DLD1 (cell line): Measurements from ENCODE around the gene TCEA2.

Experiments used
- in situ Hi-C: cut with HindIII; loops from 2 replicates; pipeline ENCODE4 v1.10.0; 2017; ENCODE audit warnings: low sequenced_read_pairs

Gene TCEA2

DNA sequence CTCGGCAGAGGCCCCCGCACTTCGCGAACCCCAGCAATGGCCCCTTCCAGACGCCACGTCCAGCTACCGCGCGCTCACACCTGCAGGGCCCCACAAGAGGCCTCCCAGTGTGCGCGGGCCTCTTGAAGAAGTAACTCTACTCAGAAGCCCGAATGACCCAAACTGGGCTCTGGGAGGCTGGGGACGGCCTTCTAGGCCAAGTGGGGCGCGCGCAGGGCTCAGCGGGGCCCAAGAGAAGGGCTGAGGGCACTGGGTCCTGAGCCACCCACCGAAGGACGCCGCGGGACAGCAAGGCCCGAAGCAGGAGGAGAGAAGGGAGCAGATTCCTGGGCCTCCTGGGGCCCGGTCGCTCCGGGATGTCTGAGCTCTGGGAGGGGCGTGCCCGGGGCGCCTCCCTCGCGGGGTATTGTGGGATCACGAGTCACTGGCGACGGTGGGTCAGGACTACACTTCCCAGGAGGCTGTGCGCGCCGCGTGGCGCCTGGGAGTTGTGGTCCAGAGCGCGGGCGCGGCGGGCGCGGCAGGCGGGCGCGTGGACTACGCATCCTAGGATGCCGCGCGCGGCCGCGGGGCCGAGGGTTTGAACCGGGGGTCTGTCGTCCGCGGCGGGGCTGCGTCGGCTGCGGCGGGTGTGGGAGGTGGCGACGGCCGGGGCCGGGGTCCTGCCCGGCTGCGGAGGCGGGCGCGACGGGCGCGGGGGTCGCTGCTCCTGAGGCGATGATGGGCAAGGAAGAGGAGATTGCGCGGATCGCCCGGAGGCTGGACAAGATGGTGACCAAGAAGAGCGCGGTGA is at the start of gene TCEA2:
TCEA2 (plus strand) TSS at position 603 of the 793 bp plus-strand sequence; CDS start at position 718, 115 bp downstream.
- in situ Hi-C loops = no loop called here

DNA sequence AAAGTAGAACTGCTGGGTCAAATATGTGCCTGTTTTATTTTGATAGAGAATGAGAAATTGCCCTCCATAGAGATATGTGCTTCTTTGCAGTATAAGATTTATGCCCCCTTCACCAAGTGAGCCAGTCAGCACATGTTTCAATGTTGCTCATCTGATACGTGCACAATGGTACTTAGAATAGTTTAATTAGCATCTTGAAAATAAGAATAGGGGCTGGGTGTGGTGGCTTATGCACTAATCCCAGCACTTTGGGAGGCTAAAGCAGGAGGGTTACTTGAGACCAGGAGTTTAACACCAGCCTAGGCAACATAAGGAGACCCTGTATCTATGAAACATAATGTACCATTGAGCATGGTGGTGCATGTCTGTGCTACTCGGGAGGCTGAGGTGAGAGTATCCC is 47.4 kb upstream of the TCEA2 start:
- in situ Hi-C loops = no loop called here

DNA sequence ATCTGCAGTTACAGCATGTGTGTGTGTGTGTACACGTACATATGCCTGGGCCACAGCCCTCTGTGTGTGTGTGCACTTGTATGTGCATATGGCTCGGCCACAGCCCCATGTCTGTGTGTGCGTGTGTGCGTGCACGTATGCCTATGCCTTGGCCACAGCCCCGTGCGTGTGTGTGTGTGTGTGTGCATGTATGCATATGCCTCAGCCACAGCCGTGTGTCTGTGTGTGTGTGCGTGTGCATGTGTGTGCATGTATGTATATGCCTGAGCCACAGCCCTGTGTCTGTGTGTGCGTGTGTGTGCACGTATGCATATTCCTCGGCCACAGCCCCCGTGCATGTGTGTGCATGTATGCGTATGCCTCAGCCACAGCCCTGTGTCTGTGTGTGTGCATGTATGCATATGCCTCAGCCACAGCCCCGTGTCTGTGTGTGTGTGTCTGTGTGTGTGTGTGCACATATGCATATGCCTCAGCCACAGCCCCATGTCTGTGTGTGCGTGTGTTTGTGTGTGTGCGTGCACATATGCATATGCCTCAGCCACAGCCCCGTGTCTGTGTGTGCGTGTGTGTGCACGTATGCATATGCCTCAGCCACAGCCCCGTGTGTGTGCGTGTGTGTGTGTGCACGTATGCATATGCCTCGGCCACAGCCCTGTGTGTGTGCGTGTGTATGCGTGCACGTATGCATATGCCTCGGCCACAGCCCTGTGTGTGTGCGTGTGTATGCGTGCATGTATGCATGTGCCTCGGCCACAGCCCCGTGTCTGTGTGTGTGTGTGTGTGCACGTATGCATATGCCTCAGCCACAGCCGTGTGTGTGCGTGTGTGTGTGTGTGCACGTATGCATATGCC is 41.6 kb upstream of the TCEA2 start:
- in situ Hi-C loops = no loop called here

DNA sequence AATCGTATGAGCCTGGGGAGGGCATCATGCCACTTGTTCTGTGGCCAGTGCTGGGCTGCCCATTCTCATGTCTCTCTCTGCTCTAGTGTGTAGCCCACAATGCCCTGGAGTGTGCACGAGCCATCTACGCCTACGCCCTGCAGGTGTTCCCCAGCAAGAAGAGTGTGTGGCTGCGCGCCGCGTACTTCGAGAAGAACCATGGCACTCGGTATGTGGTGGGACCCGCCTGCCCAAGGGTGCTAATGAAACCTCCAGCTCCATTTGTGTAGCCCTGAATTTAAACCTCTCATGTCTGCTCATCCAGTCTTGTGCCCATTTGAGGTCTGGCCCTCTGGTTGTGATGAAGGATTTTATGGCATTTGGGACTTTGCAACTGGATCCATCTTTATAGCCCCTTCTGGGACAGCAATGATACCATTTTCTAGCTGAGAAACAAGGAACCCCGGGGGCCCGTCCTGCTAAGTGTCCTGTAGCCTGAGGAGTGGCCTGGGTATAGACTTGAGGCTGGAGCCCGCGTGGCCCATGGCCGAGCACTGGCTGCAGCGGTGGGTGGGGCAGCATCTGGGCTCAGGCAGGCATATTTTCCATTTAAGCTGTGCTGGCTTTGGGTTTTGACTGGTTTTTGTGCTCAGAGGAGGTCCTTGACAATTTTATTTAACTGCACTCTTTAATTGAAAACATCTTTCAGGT is 40.2 kb upstream of the TCEA2 start:
- in situ Hi-C loops = no loop called here

DNA sequence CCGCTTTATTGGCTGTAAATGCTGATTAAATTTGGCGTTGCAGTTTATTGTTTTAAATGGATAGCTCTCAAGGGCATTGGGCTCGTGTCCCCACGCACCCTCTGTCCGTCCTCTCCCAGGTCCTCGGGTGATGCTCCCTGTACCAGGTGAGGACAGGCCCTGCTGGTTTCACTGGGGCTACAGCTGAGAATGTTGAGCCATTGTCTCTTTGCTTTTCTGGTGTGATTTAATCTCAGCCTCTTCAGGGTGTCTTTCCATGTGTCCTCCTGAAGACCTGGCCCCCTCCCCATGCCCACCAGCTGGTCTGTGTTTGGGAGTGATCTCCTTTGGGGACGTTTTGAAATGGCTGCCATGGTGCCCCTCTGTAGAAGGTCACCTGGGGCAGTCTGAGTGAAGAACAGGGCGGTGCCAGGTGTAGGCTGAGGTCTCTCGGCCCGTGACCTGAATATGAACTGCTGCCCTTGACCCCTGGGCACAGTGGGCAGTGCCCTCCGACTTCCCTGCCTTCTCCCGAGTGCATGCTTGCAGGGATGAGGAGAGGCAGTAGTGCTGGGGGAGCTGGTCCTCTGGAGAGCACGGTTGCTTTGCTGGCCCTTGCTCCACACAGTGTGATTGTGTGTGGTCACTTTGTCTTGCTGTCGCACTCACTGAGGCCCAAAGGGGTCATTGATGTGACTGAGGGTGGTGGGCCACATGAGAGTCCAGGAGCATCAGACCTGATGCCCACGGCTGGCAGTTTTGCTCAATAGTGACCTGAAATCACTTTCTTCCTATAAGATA is 39.4 kb upstream of the TCEA2 start:
- in situ Hi-C loops = no loop called here

DNA sequence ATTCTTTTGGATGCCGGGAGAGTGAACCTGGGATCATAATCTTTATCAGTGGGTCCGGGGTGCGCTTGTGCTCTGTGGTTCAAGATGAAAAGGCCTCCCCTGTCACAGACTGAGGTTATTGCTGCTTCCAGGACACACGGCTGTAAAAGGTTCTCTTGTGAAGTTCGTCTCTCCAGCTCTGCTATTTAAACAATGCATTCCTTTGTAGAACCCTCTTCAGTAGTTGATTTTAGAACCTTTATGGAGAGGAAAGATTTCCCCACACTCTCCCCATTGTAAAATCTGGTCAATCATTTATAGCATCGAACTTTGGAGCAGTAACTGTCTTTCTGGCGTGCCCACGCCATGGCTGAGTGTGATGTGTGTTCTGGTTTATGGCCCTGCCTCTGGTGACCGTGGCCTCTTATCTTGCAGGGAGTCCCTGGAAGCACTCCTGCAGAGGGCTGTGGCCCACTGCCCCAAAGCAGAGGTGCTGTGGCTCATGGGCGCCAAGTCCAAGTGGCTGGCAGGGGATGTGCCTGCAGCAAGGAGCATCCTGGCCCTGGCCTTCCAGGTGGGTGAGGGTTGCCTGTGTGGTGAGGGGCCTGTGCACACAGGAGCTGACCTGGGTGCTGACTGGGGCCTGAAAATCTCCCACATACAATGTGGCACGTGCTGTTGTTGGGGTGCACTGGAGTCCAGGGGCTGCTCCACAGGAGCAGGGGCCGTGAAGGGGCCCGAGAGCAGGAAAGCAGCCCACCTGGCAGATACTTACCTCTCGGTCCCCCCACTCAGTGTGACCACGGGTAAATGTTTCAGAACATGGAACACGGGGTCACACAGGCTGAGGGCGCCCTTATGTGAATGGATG is 38.6 kb upstream of the TCEA2 start:
- in situ Hi-C loops = no loop called here

DNA sequence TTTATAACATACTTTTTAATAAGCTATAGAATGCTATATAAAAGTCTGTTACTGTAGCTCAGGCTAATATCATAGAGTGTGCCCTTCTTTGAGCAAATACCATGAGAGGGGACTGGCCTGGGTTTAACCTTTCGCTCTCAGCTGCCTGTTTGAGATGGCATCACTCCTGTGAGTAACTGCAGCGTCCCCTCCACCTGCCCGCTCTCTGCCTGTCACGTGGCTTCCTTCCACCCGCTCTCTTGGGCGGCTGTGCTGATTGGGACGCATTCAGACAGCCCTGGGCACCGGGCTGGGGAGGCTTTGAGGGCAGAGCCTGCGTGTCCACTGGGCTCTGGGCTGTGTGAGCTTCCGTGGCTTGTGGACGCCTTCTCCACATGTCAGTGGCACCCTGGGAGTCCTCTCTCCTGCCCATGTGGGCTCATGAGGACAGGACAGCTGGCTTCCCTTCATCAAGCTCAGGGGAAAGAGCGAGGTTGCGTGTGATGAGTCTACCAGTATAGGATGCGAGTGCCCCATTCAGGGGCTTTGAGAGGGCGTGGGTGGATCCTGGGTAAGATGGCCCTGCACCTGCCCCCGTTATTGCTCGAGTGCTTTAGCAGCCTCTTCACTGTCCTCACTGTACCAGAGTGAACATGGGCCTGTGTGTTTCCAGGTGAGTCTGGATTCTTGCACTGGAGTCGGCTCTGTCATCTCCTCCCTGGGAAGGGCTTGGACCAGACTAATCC is 37.7 kb upstream of the TCEA2 start:
- in situ Hi-C loops = no loop called here

DNA sequence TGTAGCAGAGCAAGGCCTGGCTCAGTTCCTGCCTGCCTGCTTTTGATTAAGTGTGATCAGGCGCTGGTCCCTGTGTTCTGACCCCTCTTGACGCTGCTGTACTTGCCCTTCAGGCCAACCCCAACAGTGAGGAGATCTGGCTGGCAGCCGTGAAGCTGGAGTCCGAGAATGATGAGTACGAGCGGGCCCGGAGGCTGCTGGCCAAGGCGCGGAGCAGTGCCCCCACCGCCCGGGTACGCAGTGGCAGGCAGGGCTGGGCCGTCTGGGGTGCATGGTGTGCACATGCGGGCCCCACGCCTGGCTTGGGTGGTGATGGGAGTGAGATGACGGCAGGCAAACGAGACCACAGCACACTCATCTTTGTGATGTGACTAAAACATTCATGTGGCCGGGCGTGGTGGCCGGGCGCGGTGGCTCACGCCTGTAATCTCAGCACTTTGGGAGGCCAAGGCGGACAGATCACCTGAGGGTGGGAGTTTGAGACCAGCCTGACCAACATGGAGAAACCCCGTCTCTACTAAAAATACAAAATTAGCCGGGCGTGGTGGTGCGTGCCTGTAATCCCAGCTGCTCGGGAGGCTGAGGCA is 37.1 kb upstream of the TCEA2 start:
- in situ Hi-C loops = no loop called here

DNA sequence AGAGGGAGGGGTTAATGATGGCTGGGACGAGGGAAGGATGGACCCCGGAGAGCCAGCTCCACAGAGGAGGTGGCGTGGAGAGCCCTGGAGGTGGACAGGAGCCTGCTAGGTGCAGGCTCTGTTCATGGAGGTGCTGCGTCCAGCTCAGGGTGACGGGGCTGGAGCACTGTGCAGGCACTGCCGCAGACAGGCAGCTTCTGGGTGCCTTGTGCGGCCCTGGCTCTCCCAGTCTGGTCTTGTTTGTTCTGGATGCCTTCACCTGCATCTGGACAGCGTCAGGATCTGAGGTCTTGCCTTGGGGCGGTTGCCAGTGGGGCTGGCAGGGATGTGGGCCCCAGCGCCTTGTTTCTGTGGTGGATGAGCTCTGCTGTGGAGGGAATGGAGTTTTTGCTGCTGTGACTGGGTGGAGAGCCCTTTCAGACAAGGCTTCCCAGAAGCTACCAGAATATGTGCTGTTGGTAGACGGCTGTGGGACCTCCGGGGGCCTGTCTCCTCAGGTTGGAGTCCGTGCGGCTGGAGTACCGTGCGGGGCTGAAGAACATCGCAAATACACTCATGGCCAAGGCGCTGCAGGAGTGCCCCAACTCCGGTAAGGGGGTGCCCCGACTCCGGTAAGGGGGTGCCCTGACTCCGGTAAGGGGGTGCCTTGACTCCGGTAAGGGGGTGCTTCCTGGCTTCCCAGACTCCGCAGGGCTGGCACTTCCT is 34.9 kb upstream of the TCEA2 start:
- in situ Hi-C loops = no loop called here

DNA sequence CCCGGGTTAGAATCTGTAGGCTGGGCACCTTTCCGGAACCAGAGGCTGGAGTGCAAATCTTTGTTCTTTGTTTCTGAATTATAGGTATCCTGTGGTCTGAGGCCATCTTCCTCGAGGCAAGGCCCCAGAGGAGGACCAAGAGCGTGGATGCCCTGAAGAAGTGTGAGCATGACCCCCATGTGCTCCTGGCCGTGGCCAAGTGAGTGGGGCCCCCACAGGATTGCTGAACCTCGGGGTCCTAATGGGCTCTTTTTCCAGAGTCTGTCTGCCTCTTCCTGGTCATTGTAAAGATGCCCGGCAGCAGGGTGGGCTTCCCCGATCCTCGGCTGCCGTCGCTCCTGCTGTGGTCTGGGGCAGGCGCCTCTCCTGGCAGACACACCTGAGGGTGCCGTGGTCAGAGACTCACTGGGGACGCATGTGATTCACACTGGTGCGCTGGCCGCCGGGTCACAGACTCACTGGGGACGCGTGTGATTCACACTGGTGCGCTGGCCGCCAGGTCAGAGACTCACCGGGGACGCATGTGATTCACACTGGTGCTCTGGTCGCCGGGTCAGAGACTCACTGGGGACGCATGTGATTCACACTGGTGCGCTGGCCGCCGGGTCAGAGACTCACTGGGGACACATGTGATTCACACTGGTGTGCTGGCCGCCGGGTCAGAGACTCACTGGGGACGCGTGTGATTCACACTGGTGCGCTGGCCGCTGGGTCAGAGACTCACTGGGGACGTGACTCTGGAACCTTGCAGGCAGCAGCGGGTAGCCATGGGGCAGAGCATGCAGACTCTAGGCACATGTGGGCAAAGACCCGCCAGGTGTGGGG is 33.5 kb upstream of the TCEA2 start:
- in situ Hi-C loops = no loop called here

DNA sequence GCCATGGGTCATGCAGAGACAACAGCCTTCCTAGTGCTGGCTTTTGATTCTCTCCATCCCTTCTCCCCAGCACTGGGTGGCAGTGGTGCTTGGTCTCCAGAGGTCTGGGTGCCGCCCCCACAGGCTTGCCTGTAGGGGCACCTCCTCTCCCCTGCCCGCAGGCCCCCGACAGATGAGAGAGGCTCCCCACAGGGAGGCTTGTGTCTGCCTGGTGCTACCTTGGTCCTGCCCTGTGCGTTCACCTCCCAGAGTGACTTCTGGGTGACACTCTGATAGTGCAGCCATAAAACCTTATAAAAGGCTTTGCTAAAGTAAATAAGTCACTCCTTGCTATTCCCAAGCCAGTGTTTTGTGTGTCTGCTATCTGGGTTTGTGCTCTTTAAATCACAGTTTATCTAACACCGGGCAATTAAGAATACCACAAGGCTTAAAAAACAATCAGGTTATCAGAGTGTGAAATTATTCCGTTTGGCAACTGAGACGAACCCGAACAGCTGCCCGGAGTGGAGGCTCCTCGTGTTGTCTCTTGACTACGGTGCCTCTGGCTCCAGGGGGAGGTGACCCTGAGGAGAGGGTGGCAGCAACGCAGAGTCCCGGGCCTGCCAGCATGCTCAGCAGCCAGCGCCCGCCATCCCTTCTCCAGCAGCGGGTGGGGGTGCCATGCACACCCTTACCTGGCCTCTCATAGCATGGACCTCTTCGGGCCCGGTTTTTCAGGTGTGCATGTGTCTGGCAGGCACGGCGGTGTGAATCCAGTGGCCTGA is 32.4 kb upstream of the TCEA2 start:
- in situ Hi-C loops = no loop called here

DNA sequence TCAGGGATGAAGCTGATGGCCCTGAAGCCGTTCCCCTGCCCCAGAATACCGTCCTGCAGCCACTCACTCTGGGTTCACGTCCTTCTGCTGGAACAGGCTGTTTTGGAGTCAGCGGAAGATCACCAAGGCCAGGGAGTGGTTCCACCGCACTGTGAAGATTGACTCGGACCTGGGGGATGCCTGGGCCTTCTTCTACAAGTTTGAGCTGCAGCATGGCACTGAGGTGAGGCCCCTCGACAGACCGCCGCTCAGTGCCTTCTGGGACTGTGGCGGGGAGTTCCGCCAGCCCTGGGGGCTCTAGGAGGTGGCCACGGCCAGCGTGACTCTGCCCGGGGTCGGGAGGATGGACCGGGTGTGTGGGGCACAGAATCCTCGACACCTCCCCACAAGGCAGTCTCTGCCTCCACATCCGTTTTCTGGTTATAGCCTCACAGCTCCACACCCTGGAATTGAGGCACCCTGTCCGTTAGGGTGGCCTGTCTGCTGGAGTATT is 31.1 kb upstream of the TCEA2 start:
- in situ Hi-C loops = no loop called here

DNA sequence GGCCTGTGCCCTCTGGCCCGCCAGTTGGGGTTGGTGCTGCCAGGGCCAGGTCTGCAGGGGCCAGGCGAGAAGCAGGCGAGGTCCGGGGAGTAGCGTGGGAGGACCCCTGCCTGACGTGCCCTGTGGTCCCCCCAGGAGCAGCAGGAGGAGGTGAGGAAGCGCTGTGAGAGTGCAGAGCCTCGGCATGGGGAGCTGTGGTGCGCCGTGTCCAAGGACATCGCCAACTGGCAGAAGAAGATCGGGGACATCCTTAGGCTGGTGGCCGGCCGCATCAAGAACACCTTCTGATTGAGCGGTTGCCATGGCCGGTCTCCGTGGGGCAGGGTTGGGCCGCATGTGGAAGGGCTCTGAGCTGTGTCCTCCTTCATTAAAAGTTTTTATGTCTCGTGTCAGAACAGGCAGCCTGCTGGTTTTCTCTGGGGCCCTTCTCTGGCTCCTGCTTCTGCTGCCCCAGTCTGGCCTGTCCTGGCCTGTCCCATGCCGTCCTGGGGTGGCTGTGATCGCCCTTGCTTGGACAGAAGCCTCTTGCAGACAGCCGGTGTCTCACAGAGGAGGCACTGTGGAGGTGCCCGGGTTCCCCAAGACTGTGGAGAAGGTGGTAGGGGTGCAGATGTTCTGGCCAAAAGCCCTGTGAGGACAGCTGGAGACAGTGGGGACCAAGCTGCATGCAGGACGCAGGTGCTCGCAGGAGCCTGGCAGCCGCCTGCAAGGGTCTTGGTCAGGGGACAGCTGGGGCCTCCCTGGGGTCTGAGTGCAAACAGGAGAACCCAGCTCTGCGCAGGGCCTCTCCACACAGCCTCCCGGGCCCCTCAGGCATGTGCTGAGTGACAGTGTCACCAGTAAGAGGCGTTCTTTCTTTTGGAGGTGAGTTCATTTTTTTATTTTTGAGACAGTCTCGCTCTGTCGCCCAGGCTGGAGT is 30.0 kb upstream of the TCEA2 start:
- in situ Hi-C loops = no loop called here

DNA sequence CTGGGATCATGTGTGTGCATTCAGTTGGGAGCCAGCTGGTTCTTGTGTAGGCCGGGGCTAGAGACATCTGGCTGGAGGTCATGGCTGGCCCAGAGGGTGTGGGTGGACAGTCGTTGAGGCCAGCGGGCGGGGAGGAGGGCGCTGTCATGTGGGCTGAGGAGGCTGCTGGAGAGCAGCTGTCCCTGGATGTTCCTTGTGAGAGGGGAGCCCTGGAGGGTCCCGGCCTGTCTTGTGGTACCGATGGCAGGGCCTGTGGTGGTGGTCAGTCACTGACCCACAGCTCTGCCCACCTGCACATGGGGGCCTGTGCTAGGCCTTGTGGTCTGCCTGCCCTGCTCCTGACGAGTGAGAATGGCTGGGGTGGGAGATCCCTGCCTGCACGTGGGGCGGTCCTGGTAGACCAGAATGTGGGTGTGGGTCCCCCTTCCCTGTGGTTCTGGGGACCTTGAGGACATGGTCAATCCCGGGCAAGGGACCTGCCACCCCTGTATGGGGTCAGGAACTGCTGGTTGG is 29.0 kb upstream of the TCEA2 start:
- in situ Hi-C loops = no loop called here
